GM19035 (cell line): Measurements from ENCODE around the gene NATD1.
"Not testable (repeated sequence)": the region's sequence is repeated elsewhere in the genome, so short reads cannot be mapped to it uniquely, and the experiment has no call there.

Experiments used
- ATAC-seq: cut with Tn5 transposase; IDR thresholded peaks from one replicate; pipeline ENCODE4 v1.9.1; 2021; ENCODE audit not compliant: unreplicated experiment

Gene NATD1

DNA sequence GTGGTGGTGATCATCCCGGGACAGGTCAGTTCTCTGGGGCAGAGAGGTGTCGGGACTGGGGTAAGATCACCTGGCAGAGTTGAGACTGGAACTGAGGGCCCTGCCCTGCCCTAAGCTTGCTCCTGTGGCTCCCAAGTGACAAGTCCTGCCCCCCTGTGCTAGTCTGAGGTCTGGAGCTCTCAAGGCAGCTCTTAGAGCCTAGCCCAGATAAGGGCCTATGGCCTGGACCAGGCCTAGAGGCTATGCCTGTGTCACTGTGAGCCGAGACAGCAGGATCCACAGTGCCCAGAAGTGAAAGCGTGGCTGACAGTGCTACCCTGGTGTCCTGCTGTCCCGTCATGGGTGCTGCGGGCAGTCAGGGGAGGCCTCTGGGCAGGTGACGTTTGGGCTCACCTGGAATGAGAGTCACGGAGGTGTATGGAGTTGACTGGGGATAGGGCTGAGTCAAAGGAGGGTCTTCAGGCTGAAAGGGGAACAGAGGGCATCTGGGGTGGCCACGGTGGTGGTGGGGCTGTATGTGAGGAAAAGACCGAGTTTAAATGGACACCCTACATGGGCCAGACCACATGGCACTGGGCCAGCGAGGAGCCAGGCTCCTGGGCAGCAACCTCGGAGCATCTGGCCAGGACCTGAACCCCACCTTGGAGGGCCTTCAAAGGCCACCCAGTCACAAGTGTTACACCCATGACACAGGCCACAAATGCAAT, 5.5 kb downstream of the NATD1 start:
- ATAC-seq: no peak

DNA sequence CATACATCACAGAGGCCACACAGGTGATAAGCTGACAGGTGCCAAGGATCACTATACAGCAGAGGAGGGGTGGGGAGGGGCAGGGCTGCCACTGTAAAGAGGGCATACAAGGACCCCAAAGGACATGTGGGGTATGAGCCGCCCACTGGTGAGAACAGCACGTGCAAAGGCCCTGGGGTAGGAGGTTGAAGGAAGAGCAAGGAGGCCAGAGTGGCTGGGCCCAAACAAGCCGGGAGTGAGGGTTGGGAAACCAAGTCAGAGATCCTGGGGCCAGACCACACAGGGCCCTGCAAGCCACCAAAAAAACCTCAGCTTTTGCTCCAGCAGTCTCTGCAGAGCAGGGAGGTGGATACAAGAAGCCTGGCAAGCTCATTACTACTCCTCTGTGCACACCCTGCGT, 6.5 kb downstream of the NATD1 start:
- ATAC-seq: no peak

DNA sequence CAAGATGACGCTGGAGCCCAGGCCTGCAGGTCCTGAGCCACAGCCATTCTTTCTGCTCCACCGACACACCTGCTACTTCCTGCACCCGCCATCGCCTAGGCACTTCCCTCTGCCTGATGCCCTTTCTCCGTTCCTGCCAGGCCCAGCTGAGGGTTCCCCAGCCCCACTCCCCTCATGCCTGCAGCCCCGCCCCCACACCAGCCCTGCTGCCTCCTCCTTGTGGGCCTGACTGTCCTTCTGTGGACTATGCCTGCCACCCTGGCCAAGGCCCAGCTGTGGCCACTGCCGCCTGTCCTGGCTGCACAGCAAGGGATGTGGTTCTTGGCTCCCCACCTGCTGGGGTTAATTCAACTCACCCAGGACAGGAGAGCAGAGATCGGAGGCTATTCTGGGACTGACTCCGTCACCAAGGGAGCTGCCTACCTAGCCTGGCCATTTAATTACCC, 7.5 kb downstream of the NATD1 start:
- no peak for ATAC-seq

DNA sequence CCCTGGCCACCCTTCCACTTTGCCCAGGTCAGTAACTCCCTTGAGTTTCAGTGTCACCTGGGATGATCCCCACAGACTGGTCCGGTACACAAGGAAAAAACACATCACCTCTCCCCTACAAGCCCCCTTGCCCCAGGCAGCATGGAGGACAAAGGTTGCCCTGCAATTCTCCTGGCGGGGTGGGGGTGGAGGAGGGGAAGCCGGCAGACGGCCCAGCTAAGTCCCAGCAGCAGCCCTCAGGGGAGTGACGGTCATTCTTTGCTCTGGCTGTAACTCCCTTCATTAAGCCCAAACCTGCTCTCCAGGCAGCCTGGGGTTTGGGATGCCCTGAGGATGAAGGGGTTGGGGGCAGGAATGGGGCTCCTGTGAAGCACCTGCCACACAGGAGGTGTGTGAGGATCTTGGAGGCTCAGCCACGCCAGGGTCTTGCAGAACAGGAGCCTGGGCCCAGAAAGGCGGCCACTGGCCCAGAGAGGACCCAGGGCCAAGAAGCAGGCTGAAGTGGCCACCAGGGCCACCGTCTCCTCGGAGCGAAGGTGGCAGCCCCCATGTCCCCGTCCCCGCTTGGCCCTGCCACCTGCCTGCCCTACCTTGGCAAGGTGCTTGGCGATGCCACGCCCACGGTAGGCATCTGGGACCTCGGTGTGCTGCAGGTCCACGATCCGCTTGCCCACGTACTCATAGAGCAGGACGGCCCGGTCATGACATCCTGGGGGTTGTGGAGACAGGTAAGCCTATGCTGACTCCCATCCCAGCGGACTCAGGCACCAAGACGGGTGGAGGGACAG, 9.5 kb downstream of the NATD1 start:
- no peak for ATAC-seq

DNA sequence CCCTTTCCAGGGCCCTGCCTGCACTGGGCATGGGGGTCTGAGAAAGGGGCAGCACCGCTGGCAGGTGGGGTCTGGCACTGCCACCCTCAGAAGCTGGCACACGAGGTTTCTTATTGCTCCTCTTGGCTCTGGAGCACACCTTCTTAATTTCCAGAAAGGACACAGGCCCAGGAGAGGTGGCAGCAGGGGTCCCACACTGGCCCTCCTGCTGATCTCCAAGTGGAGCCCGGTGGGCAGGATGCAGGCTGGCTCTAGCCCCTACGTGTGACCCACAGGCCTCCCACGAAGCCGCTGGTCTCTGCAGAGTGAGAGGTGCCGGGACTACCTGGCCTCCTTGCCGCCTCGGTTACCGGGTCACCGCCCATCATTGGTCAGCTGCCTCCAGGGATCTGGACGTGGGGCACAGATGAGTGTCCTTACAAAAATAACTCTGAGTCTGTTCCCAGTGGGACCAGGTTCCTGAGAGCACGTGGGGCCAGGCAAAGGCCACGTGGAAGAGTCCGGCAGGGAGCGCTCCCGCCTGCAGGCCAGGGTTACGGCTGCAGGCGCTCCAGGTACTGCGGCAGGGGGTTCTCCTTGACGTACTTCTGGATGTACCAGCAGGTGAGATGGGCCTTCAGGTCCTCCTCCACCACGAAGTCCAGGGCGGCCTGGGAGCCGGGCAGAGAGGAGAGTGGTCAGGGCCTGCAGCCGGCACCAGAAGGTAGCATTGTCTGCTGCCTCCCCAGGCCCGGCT, 10.3 kb downstream of the NATD1 start:
- no peak for ATAC-seq

DNA sequence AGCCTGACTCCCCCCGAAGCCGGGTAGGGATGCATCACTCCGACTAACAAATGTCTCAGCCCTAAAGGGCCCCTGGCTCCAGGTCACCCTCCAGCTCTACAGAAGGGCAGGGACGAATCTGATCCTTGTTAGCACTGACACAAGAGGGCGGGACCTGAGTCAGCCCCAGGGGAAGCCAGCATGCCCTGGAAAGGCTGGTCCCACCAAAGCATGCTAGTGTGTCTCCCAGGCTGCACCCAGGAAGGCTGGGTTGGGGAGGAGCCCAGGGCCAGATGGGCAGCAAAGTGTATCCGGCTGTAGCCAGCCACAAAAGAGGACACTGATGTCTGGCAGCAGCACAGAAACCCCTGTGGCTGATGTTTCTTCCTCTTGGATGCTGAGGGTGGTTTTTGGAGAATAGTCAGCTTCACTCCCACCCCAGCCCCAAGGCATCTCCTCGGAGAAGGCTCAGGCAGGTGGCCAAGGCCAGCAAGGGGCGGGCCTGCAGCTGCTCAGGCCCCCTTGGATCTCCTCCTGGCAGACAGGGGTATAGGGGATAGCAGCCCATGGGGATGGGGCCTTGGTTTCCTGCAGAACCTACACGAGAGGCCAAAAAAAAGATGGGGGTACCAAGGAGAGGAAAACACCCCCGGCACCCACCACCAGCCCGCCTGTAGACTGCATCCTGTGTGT, 11.0 kb downstream of the NATD1 start:
- no peak for ATAC-seq

DNA sequence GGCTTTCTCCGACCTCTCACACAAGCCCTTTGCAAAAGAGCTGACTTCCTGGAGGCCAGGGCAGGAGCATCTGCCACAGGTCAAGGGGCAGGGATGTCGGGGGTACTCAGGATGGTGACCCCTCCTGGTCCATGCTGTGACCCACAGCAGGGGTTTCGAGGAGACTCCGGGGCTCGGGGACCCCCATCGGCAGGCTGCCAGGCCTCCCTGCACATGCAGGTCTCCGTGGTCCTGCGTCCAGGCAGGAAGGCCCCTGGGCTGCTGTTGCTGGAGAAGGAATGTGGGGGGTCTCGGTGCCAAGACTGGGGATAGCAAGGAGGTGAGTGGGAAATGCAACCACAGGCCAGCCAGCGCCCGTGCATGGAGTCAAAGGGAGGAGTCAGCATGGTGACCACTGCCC, 11.6 kb downstream of the NATD1 start:
- no peak for ATAC-seq

DNA sequence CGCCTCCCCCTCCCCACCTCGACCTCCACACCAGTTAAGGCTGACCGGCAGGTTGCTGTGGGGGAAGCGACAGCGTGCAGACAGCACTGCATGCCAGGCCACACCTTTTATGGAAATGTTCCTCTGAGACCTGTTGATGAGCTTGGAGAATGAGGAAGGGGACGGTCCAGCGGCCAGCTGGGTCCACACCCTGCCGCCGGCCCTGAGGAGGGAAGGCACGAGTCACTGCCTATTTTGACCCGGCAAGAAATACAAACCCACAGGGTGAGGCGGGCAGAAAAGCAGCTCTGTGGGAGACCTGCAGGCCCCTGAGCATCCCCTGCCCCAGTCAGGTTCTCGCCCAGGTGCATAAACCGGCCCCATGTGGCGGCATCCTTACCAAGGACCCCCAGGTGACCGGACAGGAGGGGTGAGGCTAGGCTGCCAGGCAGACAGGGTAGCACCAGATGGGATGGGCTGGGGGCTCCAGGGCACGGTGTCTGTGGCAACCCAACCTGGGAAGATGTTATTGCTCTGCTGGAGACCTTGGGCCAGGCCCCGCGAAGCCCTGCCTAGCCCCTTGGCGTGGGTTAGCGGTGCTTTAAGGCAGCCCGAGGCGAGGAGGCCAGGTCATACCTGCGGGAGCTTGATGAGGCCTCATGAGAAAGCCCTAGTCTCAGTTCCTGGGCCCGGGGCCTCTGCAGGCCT, 12.7 kb downstream of the NATD1 start:
- ATAC-seq: no peak

DNA sequence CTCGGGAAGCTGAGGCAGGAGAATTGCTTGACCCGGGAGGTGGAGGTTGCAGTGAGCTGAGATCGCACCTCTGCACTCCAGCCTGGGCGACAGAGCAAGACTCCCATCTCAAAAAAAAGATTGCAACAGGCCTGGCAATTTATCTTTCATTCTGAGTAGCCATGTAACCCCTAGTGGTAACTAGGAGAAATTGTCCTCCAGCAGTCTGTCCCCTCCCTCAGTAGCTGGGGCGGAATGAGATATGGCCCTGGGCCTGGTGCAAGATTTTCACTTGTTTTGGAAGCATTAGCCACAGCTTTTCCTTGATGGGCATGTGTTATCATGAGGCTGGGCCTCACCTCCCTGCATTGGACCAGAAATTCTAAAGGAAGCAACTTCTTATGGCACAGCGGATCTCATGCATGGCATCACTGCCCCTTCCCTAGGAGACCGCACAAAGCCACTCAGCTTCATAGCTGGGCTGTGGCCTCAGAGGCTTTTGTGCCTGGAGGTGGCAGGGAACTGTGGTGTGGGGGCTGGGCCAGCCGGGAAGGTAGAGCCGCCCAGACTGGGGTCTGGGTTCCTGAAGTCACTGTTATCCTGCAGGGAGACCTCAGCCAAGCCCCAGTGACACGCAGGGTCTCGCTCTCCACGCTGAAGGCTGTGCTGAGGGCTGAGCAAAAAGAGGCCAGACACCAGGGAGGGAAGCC, 13.4 kb downstream of the NATD1 start:
- no peak for ATAC-seq

DNA sequence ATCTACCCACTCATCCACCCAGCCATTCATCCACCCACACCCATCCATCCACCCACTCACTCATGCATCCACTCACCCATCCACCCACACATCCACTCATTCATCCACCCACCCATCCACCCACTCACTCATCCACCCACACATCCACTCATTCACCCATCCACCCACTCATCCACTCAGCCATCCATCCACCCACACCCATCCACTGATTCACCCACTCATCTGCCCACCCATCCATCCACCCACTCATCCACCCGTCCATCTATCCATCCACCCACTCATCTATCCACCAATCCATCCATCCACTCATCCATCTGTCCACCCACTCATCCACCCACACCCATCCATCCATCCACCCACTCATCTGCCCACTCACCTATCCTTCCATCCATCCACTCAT, 17.3 kb downstream of the NATD1 start:
- ATAC-seq: no peak

DNA sequence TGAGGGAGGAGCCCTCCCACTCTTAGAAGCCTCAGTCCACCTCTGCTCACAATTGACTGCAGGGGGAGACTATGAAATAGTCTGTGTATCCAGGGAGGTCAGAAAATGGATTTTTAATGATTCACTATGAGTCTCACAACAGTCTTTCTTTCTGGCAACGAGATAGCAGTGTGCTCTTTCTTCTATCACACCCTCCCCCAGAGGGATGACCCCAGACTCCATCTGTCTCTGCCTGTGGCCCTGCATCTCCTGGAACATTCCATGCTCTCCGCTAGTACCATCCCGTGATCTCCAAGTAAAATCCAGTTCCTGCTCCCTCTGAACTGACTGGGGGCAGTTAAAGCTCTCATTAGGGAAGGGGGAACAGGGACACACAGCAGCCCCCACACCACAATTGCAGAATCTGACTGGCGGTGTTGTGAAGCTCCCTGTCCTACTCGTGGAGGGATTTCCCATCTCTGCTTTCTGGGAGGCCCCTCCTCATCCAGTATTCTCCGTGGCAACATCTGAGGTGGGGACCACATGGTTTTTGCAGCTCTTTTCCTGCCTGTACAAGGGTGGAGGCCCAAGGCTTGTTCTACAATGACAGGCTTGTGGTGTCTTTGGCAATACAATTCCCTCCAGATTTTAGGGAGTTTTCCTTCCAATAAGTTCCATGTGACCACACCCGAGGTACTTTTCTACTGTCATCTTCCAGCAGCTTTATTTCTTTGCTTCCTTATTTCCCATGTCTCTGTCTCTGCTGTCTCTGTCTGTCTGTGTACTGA, 19.4 kb downstream of the NATD1 start:
- ATAC-seq: no peak

DNA sequence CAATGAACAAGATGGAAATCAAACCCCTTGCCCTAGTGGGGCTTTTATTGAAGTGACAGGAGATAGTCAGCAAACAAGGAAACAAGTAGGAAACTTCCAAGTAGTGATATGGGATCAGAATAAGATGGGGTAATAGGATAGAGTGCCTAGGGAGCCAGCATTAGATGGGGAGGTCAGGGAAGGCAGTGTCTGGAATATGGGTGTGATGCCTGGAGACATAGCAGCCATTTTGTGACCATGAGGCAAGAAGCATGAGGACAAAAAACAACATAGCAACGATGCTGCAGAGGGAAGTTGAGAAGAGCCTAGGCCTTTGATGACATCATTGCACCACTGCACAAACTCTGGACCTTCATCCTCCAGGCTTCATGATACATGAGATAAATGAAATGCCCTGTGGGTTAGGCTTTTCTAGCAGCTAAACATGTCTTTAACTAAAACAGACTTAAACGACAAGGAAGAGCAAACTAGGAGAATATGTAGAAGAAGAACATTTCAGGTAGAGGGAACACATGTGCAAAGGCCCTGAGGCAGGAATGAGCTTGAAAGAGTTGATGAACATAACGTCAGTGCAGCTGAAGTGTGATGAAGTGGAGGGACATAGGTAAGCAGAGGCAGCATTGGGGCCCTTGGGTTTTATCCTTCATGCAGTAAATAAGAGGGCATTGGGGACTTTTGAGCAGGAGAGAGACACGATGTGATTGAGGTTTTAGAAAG, 21.0 kb downstream of the NATD1 start:
- ATAC-seq: no peak

DNA sequence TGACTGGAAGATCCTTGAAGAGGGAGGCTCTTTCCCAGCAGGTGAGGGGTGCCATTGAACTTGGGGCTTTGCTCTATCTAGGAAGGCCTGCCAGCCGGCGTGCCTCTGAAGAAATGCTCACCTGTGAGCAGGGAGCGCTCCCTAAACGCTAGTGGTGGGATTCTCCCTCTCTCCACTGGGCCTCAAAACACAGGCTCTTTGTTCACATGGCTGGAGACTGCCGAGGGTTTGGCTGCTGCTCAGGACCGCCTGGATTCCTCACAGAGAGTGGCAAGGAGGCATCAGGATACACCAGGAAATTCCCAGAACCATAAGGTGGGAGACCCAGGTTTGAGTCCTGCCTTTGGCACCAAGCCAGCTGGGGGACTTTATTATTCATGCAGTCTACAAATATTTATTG, 21.7 kb downstream of the NATD1 start:
- ATAC-seq: no peak

DNA sequence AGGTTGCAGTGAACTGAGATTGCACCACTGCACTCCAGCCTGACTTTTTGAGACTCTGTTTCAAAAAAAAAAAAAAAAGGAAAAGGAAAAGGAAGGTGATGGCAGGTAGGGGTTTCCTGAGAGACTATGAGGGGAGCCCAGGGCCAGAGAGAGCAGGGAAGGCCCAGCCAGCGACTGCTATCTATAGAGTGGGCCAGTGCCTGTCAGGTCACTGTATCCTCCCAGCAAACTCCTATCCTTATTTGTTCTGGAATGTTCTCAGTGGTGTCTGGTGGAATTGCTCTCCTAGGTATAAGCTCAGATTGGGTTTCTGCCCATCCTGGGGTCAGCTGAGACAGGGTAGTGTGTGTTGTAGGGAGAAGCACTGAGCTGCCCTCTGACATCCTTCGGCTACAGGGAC, 24.4 kb downstream of the NATD1 start:
- no peak for ATAC-seq

DNA sequence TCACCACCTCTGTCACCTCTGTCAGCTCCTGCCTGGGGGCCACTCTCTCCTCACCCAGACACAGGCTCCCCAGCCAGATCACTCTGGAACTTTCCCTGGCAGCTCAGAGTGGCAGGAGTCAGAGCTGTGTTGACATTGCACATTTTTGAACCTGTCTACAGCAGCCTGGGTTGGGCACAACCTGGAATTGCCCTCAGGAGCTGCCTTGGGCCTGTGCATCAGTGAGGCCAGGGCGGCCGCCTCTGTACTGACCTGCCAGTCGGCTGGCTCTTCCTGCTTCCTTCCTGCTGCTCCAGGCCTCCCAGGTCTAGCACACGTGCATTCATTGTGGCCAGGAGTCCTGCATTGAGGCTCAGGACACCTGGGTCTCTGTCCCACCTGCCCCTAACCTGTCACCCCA, 25.1 kb downstream of the NATD1 start:
- no peak for ATAC-seq

DNA sequence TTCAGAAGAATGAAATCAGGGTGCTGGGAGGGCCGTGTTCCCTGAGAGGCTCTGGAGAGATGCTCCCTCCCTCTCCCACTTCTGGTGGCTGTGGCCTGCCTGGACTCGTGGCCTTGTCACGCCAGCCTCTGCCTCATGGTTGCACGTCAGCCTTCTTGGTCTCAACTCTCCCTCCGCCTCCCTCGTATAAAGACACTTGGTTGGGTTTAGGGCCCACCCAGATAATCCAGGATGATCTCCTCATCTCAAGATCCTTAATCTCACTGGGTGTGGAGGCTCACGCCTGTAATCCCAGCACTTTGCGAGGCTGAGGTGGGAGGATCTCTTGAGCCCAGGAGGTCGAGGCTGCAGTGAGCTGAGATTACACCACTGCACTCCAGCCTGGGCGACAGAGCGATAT, 25.9 kb downstream of the NATD1 start:
- ATAC-seq: not testable (repeated sequence)

DNA sequence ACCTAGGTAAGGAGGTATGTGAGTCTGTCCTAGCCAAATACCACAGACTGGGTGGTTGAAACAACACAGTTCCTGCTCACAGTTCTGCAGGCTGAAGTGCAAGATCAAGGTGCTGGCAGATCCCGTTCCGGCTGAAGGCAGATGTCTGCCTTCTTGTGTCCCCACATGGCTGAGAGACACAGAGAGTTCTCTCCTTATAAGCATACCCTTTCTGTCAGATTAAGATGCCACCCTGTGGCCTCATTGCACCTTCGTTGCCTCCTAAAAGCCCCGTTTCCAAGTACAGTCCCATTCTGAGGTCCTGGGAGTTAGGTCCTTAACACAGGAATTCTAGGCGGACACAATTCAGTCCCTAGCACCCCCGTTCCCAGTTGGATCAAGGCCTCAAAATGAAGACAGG, 30.1 kb downstream of the NATD1 start:
- no peak for ATAC-seq

DNA sequence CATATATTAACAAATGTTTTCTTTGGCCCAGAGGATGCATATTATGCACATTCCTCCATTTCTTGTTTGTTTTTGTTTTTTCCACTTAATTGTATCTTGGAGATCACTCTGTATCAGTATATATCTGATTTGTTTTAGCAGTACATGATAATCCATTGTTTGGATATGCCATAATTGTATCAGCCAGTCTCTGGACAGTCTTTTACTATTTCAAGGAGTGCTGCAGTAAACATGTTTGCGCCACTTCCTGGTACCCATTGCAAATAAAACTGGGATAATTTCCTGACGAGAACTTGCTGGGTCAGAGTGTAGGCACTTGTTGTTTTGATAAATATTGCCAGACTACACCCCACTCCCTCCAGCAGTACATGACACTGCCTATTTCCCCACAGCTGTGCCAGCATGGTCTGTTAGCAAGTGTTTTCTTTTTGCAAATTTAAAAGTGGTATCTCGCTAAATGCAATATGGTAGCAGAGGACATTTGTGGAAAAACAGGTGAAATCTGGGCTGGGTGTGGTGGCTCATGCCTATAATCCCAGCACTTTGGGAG, 34.3 kb downstream of the NATD1 start:
- ATAC-seq: no peak

DNA sequence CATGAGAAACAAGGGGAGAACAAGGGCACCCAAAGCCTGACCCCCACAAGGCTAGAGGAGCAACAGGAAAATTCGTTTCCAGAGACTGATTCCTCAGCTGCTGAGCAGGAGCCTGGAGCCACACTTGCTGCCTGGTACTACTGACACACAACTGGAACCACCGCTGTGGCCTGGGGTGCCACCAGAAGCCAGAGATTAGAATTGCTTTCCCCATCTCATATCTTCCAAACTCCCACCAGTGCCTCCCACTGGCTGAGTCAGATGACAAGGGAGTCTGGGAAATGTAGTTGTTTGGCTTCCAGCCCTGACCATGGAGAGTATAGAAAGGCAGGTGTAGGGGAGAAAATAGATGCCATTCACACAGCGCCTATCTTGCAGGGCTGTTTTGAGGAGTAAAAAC, 35.1 kb downstream of the NATD1 start:
- ATAC-seq: no peak
